Measurements from ENCODE around the gene TRIM16.

TRIM16 gene

DNA sequence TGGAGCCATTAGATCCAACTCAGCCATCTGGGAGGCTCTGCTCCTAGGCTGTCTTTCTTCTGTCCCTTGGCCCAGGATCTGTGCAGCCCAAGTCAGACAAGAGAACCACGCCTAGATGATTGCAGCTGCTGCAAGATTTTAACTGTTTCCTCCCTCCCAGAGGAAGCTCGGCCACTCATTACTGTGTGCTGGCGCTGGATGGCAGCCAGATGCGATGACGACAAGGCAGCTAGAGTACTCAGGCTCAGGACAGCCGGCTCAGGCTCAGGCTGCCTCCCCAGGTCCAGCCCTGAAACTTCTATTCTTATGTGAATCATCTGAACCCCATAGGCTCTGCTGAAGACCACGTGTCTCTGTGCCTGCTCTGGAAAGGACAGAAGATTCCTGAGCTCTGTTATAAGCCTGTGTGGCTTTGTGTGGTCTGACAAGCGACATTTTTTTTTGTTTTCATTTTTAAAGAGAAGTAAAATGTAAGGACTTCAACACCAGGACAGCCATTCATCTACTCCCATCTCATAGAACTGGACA, 32.5 kb downstream of the TRIM16 start:
- Histone ChIP-seq H3K4me1 (ENCODE audit: low read length) (no peaks in the 10 kb centered on the region), H4K20me1 (ENCODE audit: insufficient read depth, low read length) (no peaks in the 10 kb centered on the region), H3K4me2 (ENCODE audit: low read depth, low read length) (no peak overlapping the region), H3K9ac (ENCODE audit: low read length) (no peak overlapping the region), H3K4me3 (ENCODE audit: low read length) (no peak overlapping the region), H3K9me2 (replicated peaks; ENCODE audit: insufficient read depth, low read length) (no peaks in the 10 kb centered on the region), H3F3A (ENCODE audit: insufficient read depth, low read length) (no peaks in the 10 kb centered on the region), H3K36me3 (replicated peaks; ENCODE audit: insufficient read depth, low read length) (no peaks in the 10 kb centered on the region), H2AFZ (ENCODE audit: low read length) (no peak overlapping the region), H3K27me3 (replicated peaks; ENCODE audit: insufficient read depth, low read length) (no peaks in the 10 kb centered on the region), H3K27ac (ENCODE audit: low read length) (no peak overlapping the region), H3K79me2 (ENCODE audit: low read length) (no peaks in the 10 kb centered on the region), H3K9me3 (replicated peaks; ENCODE audit: insufficient read depth, low read length) (no peaks in the 10 kb centered on the region)
- TF ChIP-seq EZH2 (optimal IDR thresholded peaks at IDR 0.05; ENCODE audit: low read depth, low read length) (no peak), EZH2phosphoT487 (IDR thresholded peaks at IDR 0.05; ENCODE audit: low read length) (no peak), CTCF (IDR thresholded peaks at IDR 0.05; ENCODE audit: low read length) (no peak)
- DNase-seq: no peak

GRCh38 chr17:15650741-15651582, 33.1 kb downstream of the TRIM16 start:
- DNase-seq: no peak
- no peak overlapping the region for H3K4me2 ChIP-seq (ENCODE audit: low read depth, low read length)

GRCh38 chr17:15649861-15650421, 34.2 kb downstream of the TRIM16 start:
- no peak overlapping the region for H3K4me3 ChIP-seq (ENCODE audit: low read length)
- TF ChIP-seq EZH2phosphoT487 (IDR thresholded peaks at IDR 0.05; ENCODE audit: low read length): no peak
- TF ChIP-seq CTCF (IDR thresholded peaks at IDR 0.05; ENCODE audit: low read length): no peak
- TF ChIP-seq EZH2 (optimal IDR thresholded peaks at IDR 0.05; ENCODE audit: low read depth, low read length): no peak
- no peaks in the 10 kb centered on the region for H3K27me3 ChIP-seq (replicated peaks; ENCODE audit: insufficient read depth, low read length)
- no peak overlapping the region for H3K4me2 ChIP-seq (ENCODE audit: low read depth, low read length)
- H3K9ac ChIP-seq (ENCODE audit: low read length): no peak overlapping the region
- no peaks in the 10 kb centered on the region for H3K79me2 ChIP-seq (ENCODE audit: low read length)
- H3K4me1 ChIP-seq (ENCODE audit: low read length): no peaks in the 10 kb centered on the region
- H3K9me3 ChIP-seq (replicated peaks; ENCODE audit: insufficient read depth, low read length): no peaks in the 10 kb centered on the region
- no peak overlapping the region for H2AFZ ChIP-seq (ENCODE audit: low read length)
- no peaks in the 10 kb centered on the region for H3K36me3 ChIP-seq (replicated peaks; ENCODE audit: insufficient read depth, low read length)
- no peak for DNase-seq
- no peaks in the 10 kb centered on the region for H3K9me2 ChIP-seq (replicated peaks; ENCODE audit: insufficient read depth, low read length)
- no peaks in the 10 kb centered on the region for H4K20me1 ChIP-seq (ENCODE audit: insufficient read depth, low read length)
- H3K27ac ChIP-seq (ENCODE audit: low read length): no peak overlapping the region
- H3F3A ChIP-seq (ENCODE audit: insufficient read depth, low read length): no peaks in the 10 kb centered on the region

More at GRCh38 chr17:15650741-15651582, 33.1 kb downstream of the TRIM16 start:
- Histone ChIP-seq H3K27me3 (replicated peaks; ENCODE audit: insufficient read depth, low read length) (no peaks in the 10 kb centered on the region), H3K9ac (ENCODE audit: low read length) (no peak overlapping the region), H2AFZ (ENCODE audit: low read length) (no peak overlapping the region), H3K4me3 (ENCODE audit: low read length) (no peak overlapping the region), H3K9me2 (replicated peaks; ENCODE audit: insufficient read depth, low read length) (no peaks in the 10 kb centered on the region), H3K4me1 (ENCODE audit: low read length) (no peaks in the 10 kb centered on the region), H3K27ac (ENCODE audit: low read length) (no peak overlapping the region), H4K20me1 (ENCODE audit: insufficient read depth, low read length) (no peaks in the 10 kb centered on the region), H3K79me2 (ENCODE audit: low read length) (no peaks in the 10 kb centered on the region), H3K9me3 (replicated peaks; ENCODE audit: insufficient read depth, low read length) (no peaks in the 10 kb centered on the region), H3K36me3 (replicated peaks; ENCODE audit: insufficient read depth, low read length) (no peaks in the 10 kb centered on the region), H3F3A (ENCODE audit: insufficient read depth, low read length) (no peaks in the 10 kb centered on the region)
- TF ChIP-seq EZH2phosphoT487 (IDR thresholded peaks at IDR 0.05; ENCODE audit: low read length) (no peak), EZH2 (optimal IDR thresholded peaks at IDR 0.05; ENCODE audit: low read depth, low read length) (no peak), CTCF (IDR thresholded peaks at IDR 0.05; ENCODE audit: low read length) (no peak)
